Cardiac fibroblast (primary cell): ENCODE measurements around the gene PPP2R2C.

Experiments used
- DNase-seq, 2 donors: peaks; one replicate each; pipeline versions ENCODE4 v3.0.0 to v3.0.0-alpha.2; 2010; ENCODE audit warnings: low read depth in 2 of 2
- H3K4me3 ChIP-seq, 2 donors: replicated peaks in 1 of 2; 1 replicate in 1 of 2; 2 replicates in 1 of 2; pipeline ENCODE4 v1.5.1; 2011; ENCODE audit warnings: low read depth in 2 of 2, low read length in 2 of 2, mild to moderate bottlenecking in 2 of 2, moderate library complexity in 1 of 2
- TF ChIP-seq, protein P1 (sequence below): IDR thresholded peaks from one replicate; pipeline ENCODE4 v1.5.1; 2011; ENCODE audit warnings: low read depth, mild to moderate bottlenecking, low read length, inconsistent platforms

PPP2R2C gene

DNA sequence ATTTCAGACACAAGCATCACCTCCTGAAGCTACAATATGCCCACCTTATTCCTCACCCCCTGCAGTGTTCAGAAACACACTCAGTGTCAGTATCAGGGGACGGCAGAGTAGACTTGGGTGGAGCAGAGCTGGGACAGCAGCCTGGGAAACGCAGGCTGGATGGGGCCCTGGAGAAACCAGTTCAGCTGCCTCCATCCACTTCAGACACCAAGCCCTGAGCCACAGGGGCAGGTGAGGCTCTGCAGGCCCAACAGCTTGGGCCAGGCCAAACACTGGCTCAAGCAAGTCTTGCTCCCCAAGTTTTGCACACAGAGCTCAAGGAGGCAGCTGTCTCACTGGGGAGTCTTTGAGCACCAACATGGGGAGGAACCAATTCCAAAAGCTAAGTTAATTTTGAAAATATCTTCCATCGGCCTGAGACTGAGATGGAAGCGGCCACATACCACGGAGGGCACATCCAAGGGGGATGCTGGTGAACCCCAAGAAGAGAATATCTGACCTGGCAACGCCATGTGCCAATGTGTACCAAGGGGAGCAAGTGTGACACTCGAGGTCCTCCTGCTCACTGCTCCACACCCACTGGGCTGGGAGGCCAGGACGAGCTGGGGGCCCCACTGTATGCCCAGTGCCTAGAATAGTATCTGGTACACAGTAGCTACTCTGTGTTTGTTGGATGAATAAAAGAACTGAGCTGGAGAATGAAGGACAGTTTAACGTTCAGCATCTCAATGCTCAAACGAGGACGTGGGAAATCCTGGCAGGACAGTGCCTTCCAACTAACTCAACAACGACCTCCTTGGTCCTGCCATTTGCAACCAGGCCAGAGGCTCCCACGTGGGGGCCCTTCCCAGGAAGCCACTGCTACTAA lies 45.6 kb downstream of the PPP2R2C start:
- no peak overlapping the region for H3K4me3 ChIP-seq
- DNase-seq: no peak
- TF ChIP-seq, protein P1, sequence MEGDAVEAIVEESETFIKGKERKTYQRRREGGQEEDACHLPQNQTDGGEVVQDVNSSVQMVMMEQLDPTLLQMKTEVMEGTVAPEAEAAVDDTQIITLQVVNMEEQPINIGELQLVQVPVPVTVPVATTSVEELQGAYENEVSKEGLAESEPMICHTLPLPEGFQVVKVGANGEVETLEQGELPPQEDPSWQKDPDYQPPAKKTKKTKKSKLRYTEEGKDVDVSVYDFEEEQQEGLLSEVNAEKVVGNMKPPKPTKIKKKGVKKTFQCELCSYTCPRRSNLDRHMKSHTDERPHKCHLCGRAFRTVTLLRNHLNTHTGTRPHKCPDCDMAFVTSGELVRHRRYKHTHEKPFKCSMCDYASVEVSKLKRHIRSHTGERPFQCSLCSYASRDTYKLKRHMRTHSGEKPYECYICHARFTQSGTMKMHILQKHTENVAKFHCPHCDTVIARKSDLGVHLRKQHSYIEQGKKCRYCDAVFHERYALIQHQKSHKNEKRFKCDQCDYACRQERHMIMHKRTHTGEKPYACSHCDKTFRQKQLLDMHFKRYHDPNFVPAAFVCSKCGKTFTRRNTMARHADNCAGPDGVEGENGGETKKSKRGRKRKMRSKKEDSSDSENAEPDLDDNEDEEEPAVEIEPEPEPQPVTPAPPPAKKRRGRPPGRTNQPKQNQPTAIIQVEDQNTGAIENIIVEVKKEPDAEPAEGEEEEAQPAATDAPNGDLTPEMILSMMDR: no peak

DNA sequence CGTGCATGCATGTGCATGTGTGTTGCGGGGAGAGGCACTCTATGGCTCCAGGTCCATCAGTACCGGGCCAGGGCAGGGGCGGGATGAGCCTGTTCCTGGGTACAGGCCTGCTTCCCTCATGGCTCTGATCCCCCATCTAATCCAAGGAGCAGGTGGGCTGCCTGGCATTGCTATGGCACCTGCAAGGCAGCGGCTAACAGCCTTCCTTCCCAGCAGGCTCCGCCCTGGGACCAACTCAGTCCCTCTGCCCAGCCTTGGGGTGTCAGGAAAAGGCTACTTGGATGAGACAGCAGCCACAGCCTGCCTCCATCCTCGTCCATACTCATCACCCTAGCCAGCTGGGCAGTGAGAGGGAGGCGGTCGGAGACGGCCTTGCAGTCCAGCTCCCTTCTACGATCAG lies 46.5 kb downstream of the PPP2R2C start:
- TF ChIP-seq, protein P1: no peak
- H3K4me3 ChIP-seq: no peak overlapping the region
- no peak for DNase-seq

DNA sequence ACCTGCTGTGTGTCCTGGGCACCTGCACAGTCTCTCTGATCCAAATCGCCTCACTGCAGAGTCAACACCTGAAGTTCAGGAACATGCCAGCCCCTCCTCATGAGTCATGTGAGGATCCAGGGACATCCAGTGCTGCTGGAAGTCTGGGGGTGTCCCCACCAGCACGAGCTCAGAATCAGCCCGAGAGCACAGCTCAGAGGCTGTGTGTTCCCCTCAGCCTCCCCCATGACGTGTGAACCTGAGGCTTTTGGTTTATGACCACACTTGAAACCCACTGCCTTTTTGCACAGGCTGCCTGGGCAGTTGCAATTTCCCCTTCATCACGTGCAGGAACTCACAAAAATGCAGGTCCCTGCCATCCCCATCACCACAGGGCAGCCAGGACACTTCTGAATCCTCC lies 47.1 kb downstream of the PPP2R2C start:
- no peak overlapping the region for H3K4me3 ChIP-seq
- no peak for DNase-seq
- TF ChIP-seq, protein P1: no peak

DNA sequence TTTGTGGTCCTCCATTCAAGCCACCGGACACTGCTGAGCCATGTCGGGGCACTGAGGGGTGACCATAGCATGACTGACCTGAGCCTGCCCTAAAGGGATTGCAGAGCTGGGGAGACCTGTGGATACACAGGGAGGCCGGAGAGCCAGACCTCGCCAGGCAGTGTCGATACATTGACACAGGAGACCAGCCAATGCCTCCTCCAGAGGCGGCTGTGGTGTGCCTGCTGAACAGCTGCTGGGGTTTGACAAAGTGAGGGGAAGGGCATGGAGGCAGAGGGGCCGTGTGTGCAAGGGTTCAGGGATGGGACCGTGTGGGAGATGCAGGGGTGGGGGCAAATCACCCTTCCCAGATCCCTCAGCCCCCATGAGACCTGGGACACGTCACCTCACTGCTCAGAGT lies 48.0 kb downstream of the PPP2R2C start:
- TF ChIP-seq, protein P1: no peak
- no peak for DNase-seq
- no peak overlapping the region for H3K4me3 ChIP-seq

DNA sequence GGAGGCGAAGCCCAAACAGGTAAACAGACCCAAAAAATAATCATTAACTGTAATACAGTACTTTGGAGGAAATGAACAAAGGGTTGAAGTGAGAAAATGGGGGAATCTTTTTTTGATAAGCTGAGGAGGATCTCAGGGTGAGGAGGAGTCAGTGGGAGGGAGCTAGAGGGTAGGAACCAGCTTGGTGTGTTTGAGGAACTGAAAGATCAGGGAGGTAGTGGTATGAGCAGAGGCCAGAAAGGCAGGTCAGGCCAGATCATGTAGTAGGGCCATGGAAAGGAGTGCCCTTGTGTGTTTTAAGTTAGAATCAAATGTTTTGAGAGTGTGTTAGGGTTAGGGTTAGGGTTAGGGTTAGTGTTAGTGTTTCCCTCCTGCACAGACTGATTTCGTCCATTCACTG lies 48.8 kb downstream of the PPP2R2C start:
- TF ChIP-seq, protein P1: no peak
- no peak overlapping the region for H3K4me3 ChIP-seq
- DNase-seq: no peak

DNA sequence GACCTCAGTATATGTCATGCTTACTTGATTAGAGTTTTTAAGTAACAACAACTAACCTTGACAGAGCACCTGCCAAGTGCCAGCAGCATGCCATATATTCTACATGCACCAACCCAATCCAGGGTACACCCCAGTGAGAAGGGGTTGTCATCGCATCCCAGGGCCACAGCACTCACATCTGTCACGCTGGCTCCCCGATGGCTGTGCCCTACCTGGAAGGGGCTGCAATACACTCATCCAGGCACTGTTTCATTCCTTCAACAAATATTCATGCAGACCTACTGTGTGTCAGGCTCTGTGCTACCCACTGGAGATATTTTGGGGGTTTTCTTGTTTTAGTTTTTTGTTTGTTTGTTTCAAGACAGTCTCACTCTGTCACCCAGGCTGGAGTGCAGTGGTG lies 49.5 kb downstream of the PPP2R2C start:
- H3K4me3 ChIP-seq: no peak overlapping the region
- TF ChIP-seq, protein P1: no peak
- no peak for DNase-seq
